ENCODE data around the gene ALDH1A1. TPM values are rescaled to one million over a fixed set of nuclear protein-coding genes. Genes with fewer than 3 reads are reported as not detected.

ALDH1A1 gene
- total RNA-seq, 1 experiment from 2014 or later, result 2.3 TPM

DNA sequence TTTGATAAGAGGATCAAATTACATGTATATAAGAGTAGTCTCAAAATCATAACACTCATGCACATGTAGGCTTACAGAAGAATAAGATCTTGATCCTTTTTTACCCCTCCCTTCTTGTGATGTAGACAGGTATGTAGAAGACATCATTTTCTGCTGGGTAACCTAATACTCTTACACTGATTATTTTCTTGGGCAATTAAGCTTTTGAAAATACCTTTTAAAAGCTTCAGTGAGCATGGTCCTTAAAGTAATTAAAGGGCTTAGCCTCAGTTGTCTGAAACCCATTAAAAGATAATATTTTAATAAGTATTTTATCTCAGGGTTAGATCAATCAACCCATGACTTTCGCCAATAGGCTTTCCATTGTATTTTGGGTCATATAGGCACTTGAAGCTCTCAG is 50.6 kb downstream of the ALDH1A1 start:
- Histone ChIP-seq H3K9me2 (ENCODE audit: insufficient read depth) (no peaks in the 10 kb centered on the region), H3K27me3 (ENCODE audit: insufficient read depth, low read depth) (no peaks in the 10 kb centered on the region), H3K9me3 (ENCODE audit: insufficient read depth, low read depth) (no peaks in the 10 kb centered on the region), H3K36me3 (ENCODE audit: low read depth) (no peaks in the 10 kb centered on the region), H3K79me2 (ENCODE audit: low read depth) (no peaks in the 10 kb centered on the region), H3K4me2 (no peak overlapping the region), H2AFZ (no peak overlapping the region), H3K27ac (no peak overlapping the region), H3K4me3 (no peak overlapping the region), H3K4me1 (replicated peaks; ENCODE audit: insufficient read depth) (no peaks in the 10 kb centered on the region), H4K20me1 (ENCODE audit: insufficient read depth) (no peaks in the 10 kb centered on the region), H3F3A (ENCODE audit: insufficient read depth, low read depth) (no peaks in the 10 kb centered on the region)
- no peak for TF ChIP-seq CTCF (conservative IDR thresholded peaks at IDR 0.05)
- TF ChIP-seq EZH2 (IDR thresholded peaks at IDR 0.05; ENCODE audit: low read depth), result no peak
- no peak for DNase-seq
- no TSS peak for BruUV-seq (replicated peaks)
- ChIA-PET POLR2A (ENCODE audit: unreplicated experiment) (no interaction called here), CTCF (no interaction called here)
- intact Hi-C loops (cut with micrococcal nuclease; ENCODE audit: unreplicated experiment), result no loop called here

DNA sequence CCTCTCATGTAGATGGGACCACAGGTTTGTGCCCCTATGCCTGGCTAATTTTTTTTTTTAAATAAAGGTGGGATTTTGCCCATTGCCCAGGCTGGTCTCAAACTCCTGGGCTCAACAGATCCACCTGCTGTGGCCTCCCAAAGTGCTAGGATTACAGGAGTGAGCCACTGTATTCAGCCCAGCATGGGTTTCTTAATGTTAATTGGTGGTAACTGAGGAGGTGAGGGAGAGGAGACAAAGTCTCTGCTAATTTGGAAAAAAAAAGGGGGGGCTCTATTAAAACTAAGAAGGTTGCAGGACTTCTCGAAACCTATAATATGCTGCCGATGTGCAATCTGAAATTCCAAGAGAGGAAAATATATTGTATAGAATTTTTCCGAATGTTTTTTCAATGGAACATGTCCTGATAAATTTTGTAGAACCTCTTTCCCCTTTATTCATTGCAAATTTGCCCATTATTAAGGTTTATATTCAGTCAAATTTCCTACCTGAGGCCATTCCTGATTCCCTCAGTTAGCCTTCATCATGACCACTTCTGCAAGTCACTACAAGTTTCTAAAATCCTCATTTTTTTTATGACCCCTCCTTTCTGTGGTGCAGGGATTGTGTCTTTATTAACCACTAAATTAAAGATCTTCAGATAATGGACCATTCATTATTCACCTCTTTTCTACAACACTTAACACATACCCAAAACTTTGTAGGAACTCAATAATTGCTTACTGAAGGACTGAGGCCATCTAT is 52.9 kb downstream of the ALDH1A1 start:
- CTCF ChIA-PET, result no interaction called here
- BruUV-seq (replicated peaks), result no TSS peak
- no peaks in the 10 kb centered on the region for H3K27me3 ChIP-seq (ENCODE audit: insufficient read depth, low read depth)
- H3K9me2 ChIP-seq (ENCODE audit: insufficient read depth), result no peaks in the 10 kb centered on the region
- no peaks in the 10 kb centered on the region for H3K4me1 ChIP-seq (replicated peaks; ENCODE audit: insufficient read depth)
- H3K27ac ChIP-seq, result no peak overlapping the region
- H3K9me3 ChIP-seq (ENCODE audit: insufficient read depth, low read depth), result no peaks in the 10 kb centered on the region
- no peak overlapping the region for H3K4me2 ChIP-seq
- no peak for DNase-seq
- no peak for TF ChIP-seq CTCF (conservative IDR thresholded peaks at IDR 0.05)
- no peak for TF ChIP-seq EZH2 (IDR thresholded peaks at IDR 0.05; ENCODE audit: low read depth)
- no peaks in the 10 kb centered on the region for H3K79me2 ChIP-seq (ENCODE audit: low read depth)
- intact Hi-C loops (cut with micrococcal nuclease; ENCODE audit: unreplicated experiment), result no loop called here
- no peak overlapping the region for H2AFZ ChIP-seq
- no peaks in the 10 kb centered on the region for H3K36me3 ChIP-seq (ENCODE audit: low read depth)
- no peak overlapping the region for H3K4me3 ChIP-seq
- POLR2A ChIA-PET (ENCODE audit: unreplicated experiment), result no interaction called here
- no peaks in the 10 kb centered on the region for H3F3A ChIP-seq (ENCODE audit: insufficient read depth, low read depth)
- H4K20me1 ChIP-seq (ENCODE audit: insufficient read depth), result no peaks in the 10 kb centered on the region

DNA sequence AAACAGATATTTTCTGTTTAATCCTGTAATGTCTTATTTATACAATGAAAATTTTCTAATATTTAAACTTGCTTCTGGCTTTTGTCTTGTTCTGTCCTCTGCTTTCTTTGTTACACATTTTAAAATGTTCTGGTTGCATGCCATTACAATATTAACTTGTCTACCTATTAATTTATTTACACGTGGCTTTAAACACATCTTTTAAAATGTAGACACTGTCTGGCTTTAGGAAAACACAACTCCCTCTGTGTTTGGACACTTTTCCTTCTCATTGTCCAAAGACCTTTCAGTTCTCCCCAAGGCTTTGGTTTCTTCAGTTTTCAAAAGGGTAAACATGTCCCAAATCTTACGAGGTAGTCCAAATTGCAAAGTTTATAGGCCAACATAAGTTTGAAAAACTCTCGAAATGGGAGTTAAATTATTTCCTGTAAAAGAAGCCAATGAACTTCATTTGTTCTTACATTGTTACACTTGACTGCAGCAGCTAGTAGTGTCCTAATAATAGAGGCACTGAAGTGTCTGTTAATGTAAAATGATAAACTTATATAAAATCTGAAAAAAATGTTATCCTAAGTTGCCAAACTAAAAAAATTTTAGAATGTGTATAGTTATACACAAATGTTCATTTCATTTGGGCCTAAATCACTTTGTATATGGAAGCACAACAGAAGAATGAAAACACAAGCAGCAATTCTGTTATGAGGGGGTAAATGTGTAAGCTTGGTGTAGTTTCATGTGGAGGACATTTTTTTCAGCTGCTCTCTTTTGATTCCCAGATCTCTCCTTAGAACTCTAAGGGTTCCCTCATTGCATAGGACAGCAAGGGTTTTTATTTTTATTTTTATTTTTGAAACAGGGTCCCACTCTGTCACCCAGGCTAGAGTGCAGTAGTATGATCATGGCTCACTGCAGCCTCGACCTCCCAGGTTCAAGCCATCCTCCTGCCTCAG is 53.8 kb downstream of the ALDH1A1 start:
- H3K36me3 ChIP-seq (ENCODE audit: low read depth), result no peaks in the 10 kb centered on the region
- H3K9me2 ChIP-seq (ENCODE audit: insufficient read depth), result no peaks in the 10 kb centered on the region
- intact Hi-C loops (cut with micrococcal nuclease; ENCODE audit: unreplicated experiment), result no loop called here
- no peaks in the 10 kb centered on the region for H3K4me1 ChIP-seq (replicated peaks; ENCODE audit: insufficient read depth)
- H3K4me2 ChIP-seq, result no peak overlapping the region
- H3K27ac ChIP-seq, result no peak overlapping the region
- no peaks in the 10 kb centered on the region for H3F3A ChIP-seq (ENCODE audit: insufficient read depth, low read depth)
- DNase-seq, result no peak
- no peaks in the 10 kb centered on the region for H4K20me1 ChIP-seq (ENCODE audit: insufficient read depth)
- CTCF ChIA-PET, result no interaction called here
- no TSS peak for BruUV-seq (replicated peaks)
- TF ChIP-seq CTCF (conservative IDR thresholded peaks at IDR 0.05) (no peak), EZH2 (IDR thresholded peaks at IDR 0.05; ENCODE audit: low read depth) (no peak)
- H2AFZ ChIP-seq, result no peak overlapping the region
- no peak overlapping the region for H3K4me3 ChIP-seq
- POLR2A ChIA-PET (ENCODE audit: unreplicated experiment), result no interaction called here
- H3K9me3 ChIP-seq (ENCODE audit: insufficient read depth, low read depth), result no peaks in the 10 kb centered on the region
- H3K27me3 ChIP-seq (ENCODE audit: insufficient read depth, low read depth), result no peaks in the 10 kb centered on the region
- H3K79me2 ChIP-seq (ENCODE audit: low read depth), result no peaks in the 10 kb centered on the region

All from PC-9 (cell line).